Stomach (tissue), 9 donors: ENCODE measurements around the gene PIK3CA. TPM values are rescaled to one million over a fixed set of nuclear protein-coding genes. Genes with fewer than 3 reads are reported as not detected.

ENCODE experiments used
- DNase-seq, 2 donors: peaks; one replicate each; pipeline versions ENCODE4 v3.0.0 to v3.0.0-alpha.2; 2013 to 2019
- H3K27ac ChIP-seq, 5 donors: fragments of 200-600 bp in 4 of 5; sonication (generic) in 4 of 5; one replicate each; pipeline ENCODE4 v1.5.1; 2013 to 2019; ENCODE audit warnings: mild to moderate bottlenecking in 1 of 5, moderate library complexity in 1 of 5
- H3K27me3 ChIP-seq, 3 donors: fragments of 200-600 bp; sonication (generic); one replicate each; pipeline ENCODE4 v1.5.1; 2017 to 2019; ENCODE audit warnings: mixed run types in 1 of 3
- H3K36me3 ChIP-seq, 4 donors: fragments of 200-600 bp; sonication (generic); 1 replicate in 3 of 4; 2 replicates in 1 of 4; pipeline ENCODE4 v1.5.1; 2016 to 2019
- H3K4me1 ChIP-seq, 4 donors: fragments of 200-600 bp; sonication (generic); one replicate each; pipeline ENCODE4 v1.5.1; 2016 to 2019
- H3K4me3 ChIP-seq, 4 donors: fragments of 200-600 bp; sonication (generic) in 3 of 4; one replicate each; pipeline ENCODE4 v1.5.1; 2016 to 2019; ENCODE audit warnings: mild to moderate bottlenecking in 1 of 4
- H3K9me3 ChIP-seq, 4 donors: fragments of 200-600 bp; sonication (generic); one replicate each; pipeline ENCODE4 v1.5.1; 2016 to 2019
- EP300 ChIP-seq: sonication (generic); formaldehyde crosslinking; IDR thresholded peaks from one replicate; pipeline ENCODE4 v1.6.1; 2017; ENCODE audit warnings: antibody characterized with exemption
- POLR2A ChIP-seq, 4 donors: fragments of 450-650 bp; IDR thresholded peaks; one replicate each; pipeline ENCODE4 v1.6.1; 2016; ENCODE audit warnings: antibody characterized with exemption in 4 of 4, control low read depth in 2 of 4, mild to moderate bottlenecking in 1 of 4, moderate library complexity in 1 of 4
- POLR2AphosphoS5 ChIP-seq, 3 donors: sonication (generic); formaldehyde crosslinking; IDR thresholded peaks; one replicate each; pipeline ENCODE4 v1.6.1; 2016; ENCODE audit warnings: antibody characterized with exemption in 3 of 3
- WGBS, 5 donors: extraction: QIAGEN DNeasy Blood & Tissue Kit in 3 of 5; methylation state at CpG; one replicate each; pipeline versions ENCODE4 v1.1.5 to v1.1.7; 2013 to 2018; 5-methylcytosine and 5-hydroxymethylcytosine counted together
- intact Hi-C: fragments of 100-400 bp; cut with DNase I; formaldehyde crosslinking; loops from one replicate; pipeline ENCODE4 v1.15.1; 2023; ENCODE audit warnings: low total_unique reads
- polyA plus RNA-seq, 3 donors: library from polyadenylated mRNA; stranded (reverse); fragments of 200-250 nt; gene quantifications; one replicate each; pipeline ENCODE4 v1.2.3, GENCODE V29; 2013
- small RNA-seq, 4 donors: library from RNA; depleted of rRNA; stranded (forward); fragments of <200 nt; gene quantifications; one replicate each; pipeline ENCODE3, GENCODE V24; 2016
- total RNA-seq, 5 donors: library from RNA; depleted of rRNA; stranded (reverse); fragments of >200 nt; gene quantifications; one replicate each; pipeline versions ENCODE4 v1.1.0 to v1.2.3, GENCODE V29; 2014 to 2016
- TF ChIP-seq, protein P1 (sequence below), 7 experiments: fragments of 450-650 bp in 4 of 7; fragments of 200-600 bp in 3 of 7; sonication (generic) in 3 of 7; IDR thresholded peaks; one replicate each; pipeline ENCODE4 v1.5.1; 2016 to 2019; ENCODE audit warnings: antibody characterized with exemption in 7 of 7, control low read depth in 2 of 7, mild to moderate bottlenecking in 1 of 7
- donor health status: healthy with polysubstance abuse.
- donor health status: Bipolar disorder and iron deficiency.
- donor health status: healthy.

PIK3CA gene
- total and polyA plus RNA-seq, 8 donors = 2.6 to 144 (median 8.2) TPM

DNA sequence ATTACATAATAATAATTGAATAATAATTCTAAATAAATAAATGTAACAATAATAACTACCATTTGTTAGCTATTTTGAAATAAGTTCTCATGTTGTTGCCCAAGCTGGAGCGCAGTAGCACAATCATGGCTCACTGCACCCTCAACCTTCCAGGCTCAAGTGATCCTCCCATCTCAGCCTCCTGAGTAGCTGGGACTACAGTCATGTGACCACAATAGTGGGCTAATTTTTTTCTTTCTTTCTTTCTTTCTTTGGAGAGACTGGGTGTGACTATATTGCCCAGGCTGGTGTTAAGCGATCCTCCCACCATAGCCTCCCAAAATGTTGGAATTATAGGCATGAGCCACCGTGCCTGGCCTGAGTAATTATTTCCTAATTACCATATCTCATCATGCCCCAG is 133.7 kb downstream of the PIK3CA start:
- no peak overlapping the region for H3K4me3 ChIP-seq
- H3K9me3 ChIP-seq = no peaks in the 10 kb centered on the region
- H3K27ac ChIP-seq = no peak overlapping the region
- intact Hi-C loops = no loop called here
- peaks cover 0 to 5% (median 0%) of the 10 kb centered on the region in 3 donors for H3K27me3 ChIP-seq
- no peak for DNase-seq
- 85 to 97% (median 92%) methylated on average over 2 to 3 of the region's 3 CpGs for WGBS, 5 donors
- TF ChIP-seq, protein P1, sequence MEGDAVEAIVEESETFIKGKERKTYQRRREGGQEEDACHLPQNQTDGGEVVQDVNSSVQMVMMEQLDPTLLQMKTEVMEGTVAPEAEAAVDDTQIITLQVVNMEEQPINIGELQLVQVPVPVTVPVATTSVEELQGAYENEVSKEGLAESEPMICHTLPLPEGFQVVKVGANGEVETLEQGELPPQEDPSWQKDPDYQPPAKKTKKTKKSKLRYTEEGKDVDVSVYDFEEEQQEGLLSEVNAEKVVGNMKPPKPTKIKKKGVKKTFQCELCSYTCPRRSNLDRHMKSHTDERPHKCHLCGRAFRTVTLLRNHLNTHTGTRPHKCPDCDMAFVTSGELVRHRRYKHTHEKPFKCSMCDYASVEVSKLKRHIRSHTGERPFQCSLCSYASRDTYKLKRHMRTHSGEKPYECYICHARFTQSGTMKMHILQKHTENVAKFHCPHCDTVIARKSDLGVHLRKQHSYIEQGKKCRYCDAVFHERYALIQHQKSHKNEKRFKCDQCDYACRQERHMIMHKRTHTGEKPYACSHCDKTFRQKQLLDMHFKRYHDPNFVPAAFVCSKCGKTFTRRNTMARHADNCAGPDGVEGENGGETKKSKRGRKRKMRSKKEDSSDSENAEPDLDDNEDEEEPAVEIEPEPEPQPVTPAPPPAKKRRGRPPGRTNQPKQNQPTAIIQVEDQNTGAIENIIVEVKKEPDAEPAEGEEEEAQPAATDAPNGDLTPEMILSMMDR (IDR thresholded peaks at IDR 0.05) = no peak
- TF ChIP-seq EP300 = no peak
- no peak for TF ChIP-seq POLR2AphosphoS5 (IDR thresholded peaks at IDR 0.05)
- no peak for TF ChIP-seq POLR2A (IDR thresholded peaks at IDR 0.05)
- no peaks in the 10 kb centered on the region for H3K36me3 ChIP-seq
- no peaks in the 10 kb centered on the region for H3K4me1 ChIP-seq

DNA sequence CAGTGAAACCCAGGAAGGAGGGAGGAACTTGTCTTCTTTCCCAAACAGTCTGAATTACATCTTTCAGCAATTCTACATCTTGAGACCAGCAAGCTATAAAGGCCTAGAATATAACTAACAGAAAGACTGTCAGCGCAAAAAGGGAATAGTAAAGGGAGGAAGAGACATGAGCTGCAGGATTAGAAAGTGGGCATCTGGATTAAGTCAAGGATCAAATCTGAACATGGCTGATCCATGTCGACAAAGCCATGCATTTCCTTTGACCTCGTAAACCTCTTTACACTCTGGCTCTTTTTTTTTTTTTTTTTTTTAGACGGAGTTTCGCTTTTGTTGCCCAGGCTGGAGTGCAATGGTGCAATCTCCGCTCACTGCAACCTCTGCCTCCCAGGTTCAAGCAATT is 138.2 kb downstream of the PIK3CA start:
- 74 to 87% (median 85%) methylated on average over 6 of the region's 6 CpGs for WGBS, 5 donors
- no peaks in the 10 kb centered on the region for H3K4me1 ChIP-seq
- intact Hi-C loops = no loop called here
- TF ChIP-seq, protein P1 (IDR thresholded peaks at IDR 0.05) = no peak
- TF ChIP-seq EP300 = no peak
- no peak for TF ChIP-seq POLR2AphosphoS5 (IDR thresholded peaks at IDR 0.05)
- no peak for TF ChIP-seq POLR2A (IDR thresholded peaks at IDR 0.05)
- no peak overlapping the region for H3K27ac ChIP-seq
- H3K36me3 ChIP-seq = no peaks in the 10 kb centered on the region
- no peak overlapping the region for H3K4me3 ChIP-seq
- no peaks in the 10 kb centered on the region for H3K9me3 ChIP-seq
- no peak for DNase-seq
- H3K27me3 ChIP-seq = no peaks in the 10 kb centered on the region

DNA sequence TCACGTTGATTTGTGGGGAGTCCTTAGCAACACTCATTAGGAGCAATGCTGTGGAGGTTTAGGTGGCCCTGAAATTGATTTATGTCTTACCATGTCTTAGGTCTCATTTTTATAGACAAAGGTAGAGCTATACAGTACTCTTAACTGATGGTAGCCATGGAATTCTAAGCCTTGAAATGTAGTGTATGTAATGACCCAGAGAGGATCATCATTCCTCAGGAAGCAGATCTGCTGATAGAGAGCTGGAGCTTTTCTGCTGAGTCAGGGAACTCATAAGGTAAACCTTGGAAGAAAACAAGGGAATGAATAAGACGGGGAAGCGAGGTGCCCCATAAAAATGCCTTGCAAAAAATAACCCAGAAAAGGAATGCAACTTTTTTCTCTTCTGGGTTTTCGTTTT is 140.7 kb downstream of the PIK3CA start:
- no peaks in the 10 kb centered on the region for H3K4me1 ChIP-seq
- DNase-seq = no peak
- intact Hi-C loops = no loop called here
- WGBS, 5 donors = 56 to 71% (median 68%) methylated on average over 4 of the region's 4 CpGs
- H3K27me3 ChIP-seq = no peaks in the 10 kb centered on the region
- H3K4me3 ChIP-seq = no peak overlapping the region
- TF ChIP-seq EP300 (no peak), POLR2A (IDR thresholded peaks at IDR 0.05) (no peak), POLR2AphosphoS5 (IDR thresholded peaks at IDR 0.05) (no peak)
- TF ChIP-seq, protein P1 (IDR thresholded peaks at IDR 0.05) = no peak
- H3K36me3 ChIP-seq = no peaks in the 10 kb centered on the region
- no peaks in the 10 kb centered on the region for H3K9me3 ChIP-seq
- no peak overlapping the region for H3K27ac ChIP-seq

DNA sequence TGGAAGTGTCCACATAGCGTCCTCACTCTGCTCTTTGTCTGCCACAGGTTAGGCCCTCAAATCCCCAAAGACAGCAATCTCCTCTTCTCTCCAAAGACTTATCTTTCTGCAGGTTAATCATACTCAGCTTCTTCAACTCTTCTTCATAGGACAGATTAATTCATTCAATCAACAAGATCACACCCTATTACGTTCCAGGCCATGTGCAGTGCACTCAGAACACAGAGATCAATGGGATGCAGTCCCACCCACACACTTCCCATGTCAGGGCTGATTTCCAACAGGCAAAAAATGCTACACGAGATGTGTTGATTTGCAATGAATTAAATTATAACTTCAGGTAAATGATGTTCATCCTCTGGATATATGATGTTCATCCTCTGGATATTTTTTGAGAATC is 141.1 kb downstream of the PIK3CA start:
- 49 to 84% (median 64%) methylated on average over 3 of the region's 3 CpGs for WGBS, 5 donors
- DNase-seq = no peak
- no peaks in the 10 kb centered on the region for H3K36me3 ChIP-seq
- H3K9me3 ChIP-seq = no peaks in the 10 kb centered on the region
- H3K27ac ChIP-seq = no peak overlapping the region
- intact Hi-C loops = no loop called here
- H3K4me3 ChIP-seq = no peak overlapping the region
- no peaks in the 10 kb centered on the region for H3K27me3 ChIP-seq
- H3K4me1 ChIP-seq = no peaks in the 10 kb centered on the region
- TF ChIP-seq POLR2A (IDR thresholded peaks at IDR 0.05) (no peak), EP300 (no peak), POLR2AphosphoS5 (IDR thresholded peaks at IDR 0.05) (no peak)
- TF ChIP-seq, protein P1 (IDR thresholded peaks at IDR 0.05) = no peak

Small RNA genes within 50 kb of the gene (small RNA-seq; reads per million reads assigned to genes)
- gene RF00402 = 0 reads per million in 4 donors

Other genes with a start within 250 kb of the PIK3CA start
- gene ZMAT3, start 76.5 kb upstream of the PIK3CA start, total RNA-seq = 10 to 100 TPM in 3 of 5 donors, 1 to 10 TPM in 2; 2.9 to 19.8 (median 10.6) TPM
- gene ZMAT3, start 76.5 kb upstream of the PIK3CA start, polyA plus RNA-seq = 1 to 10 TPM; 1.4 to 3.4 (median 2.3) TPM
- 1 to 10 TPM in 3 of 5 donors, under 1 TPM in 1, not detected in 1; 0.58 to 7.2 (median 2.4) TPM for gene KCNMB3, start 102.8 kb downstream of the PIK3CA start, total RNA-seq
- gene KCNMB3, start 102.8 kb downstream of the PIK3CA start, polyA plus RNA-seq = 1 to 10 TPM; 1.4 to 2.9 (median 1.8) TPM
- 10 to 100 TPM; 18.0 to 66.1 (median 37.3) TPM for gene ZNF639, start 174.7 kb downstream of the PIK3CA start, total RNA-seq
- gene ZNF639, start 174.7 kb downstream of the PIK3CA start, polyA plus RNA-seq = 10 to 100 TPM; 15.7 to 29.2 (median 17.1) TPM
- 100 to 1,000 TPM in 1 of 5 donors, 10 to 100 TPM in 4; 15.8 to 124 (median 37.7) TPM for gene MFN1, start 199.4 kb downstream of the PIK3CA start, total RNA-seq
- 10 to 100 TPM in 2 of 3 donors, 1 to 10 TPM in 1; 9.7 to 14.7 (median 12.7) TPM for gene MFN1, start 199.4 kb downstream of the PIK3CA start, polyA plus RNA-seq